Prostate gland (tissue), 2 donors: ENCODE data around the gene BANF1.

ENCODE experiments used
- POLR2A ChIP-seq: fragments of 450-650 bp; IDR thresholded peaks from one replicate; pipeline ENCODE4 v1.6.1; 2016; ENCODE audit warnings: antibody characterized with exemption, mild to moderate bottlenecking
- POLR2AphosphoS5 ChIP-seq: sonication (generic); formaldehyde crosslinking; IDR thresholded peaks from one replicate; pipeline ENCODE4 v1.6.1; 2017; ENCODE audit warnings: antibody characterized with exemption
- TF ChIP-seq, protein P1 (sequence below), 4 experiments: fragments of 200-600 bp in 2 of 4; fragments of 450-650 bp in 2 of 4; sonication (generic) in 2 of 4; IDR thresholded peaks; 1 replicate in 3 of 4; 2 replicates in 1 of 4; pipeline ENCODE4 v1.5.1; 2016 to 2019; ENCODE audit warnings: antibody characterized with exemption in 4 of 4, mild to moderate bottlenecking in 2 of 4, moderate library complexity in 2 of 4

DNA sequence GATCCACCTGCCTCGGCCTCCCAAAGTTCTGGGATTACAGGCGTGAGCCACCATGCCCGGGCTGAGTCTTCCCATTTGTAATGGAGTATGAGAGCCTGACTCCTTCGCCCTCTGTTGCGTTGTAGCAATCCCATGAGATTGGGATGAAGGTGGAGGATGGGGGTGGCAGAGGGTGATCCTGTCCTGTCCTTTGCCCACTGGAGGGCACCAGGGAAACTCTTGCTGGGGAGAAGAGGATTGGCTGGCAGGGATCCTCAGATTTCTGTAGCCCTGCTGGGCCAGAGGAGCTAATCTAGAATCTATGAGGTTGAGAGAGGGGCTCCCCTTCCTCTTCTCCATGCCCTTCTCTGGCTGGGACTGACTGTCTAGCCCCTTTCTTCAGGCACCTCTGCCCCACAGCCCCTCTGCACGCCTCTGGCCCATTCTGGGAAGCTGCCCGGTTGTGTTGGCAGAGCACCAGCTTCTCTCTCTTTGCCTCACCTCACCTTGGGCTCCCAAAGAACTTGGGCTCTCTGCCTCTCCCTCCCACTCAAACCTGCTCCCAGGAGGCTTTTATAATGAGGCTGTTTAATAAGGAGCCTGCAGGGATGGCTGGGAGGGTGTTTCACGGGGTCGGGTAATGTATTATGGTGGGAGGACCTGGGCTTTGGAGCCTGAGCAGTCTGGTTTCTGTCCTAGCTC lies 33.5 kb downstream of the BANF1 start:
- TF ChIP-seq, protein P1, sequence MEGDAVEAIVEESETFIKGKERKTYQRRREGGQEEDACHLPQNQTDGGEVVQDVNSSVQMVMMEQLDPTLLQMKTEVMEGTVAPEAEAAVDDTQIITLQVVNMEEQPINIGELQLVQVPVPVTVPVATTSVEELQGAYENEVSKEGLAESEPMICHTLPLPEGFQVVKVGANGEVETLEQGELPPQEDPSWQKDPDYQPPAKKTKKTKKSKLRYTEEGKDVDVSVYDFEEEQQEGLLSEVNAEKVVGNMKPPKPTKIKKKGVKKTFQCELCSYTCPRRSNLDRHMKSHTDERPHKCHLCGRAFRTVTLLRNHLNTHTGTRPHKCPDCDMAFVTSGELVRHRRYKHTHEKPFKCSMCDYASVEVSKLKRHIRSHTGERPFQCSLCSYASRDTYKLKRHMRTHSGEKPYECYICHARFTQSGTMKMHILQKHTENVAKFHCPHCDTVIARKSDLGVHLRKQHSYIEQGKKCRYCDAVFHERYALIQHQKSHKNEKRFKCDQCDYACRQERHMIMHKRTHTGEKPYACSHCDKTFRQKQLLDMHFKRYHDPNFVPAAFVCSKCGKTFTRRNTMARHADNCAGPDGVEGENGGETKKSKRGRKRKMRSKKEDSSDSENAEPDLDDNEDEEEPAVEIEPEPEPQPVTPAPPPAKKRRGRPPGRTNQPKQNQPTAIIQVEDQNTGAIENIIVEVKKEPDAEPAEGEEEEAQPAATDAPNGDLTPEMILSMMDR (IDR thresholded peaks at IDR 0.05) = no peak
- TF ChIP-seq POLR2A = no peak
- no peak for TF ChIP-seq POLR2AphosphoS5
